Measurements from ENCODE around the gene FBLL1.

The FBLL1 gene

GRCh38 chr5:168537176-168537575, 8.1 kb downstream of the FBLL1 start:
- H3K36me3 ChIP-seq (replicated peaks), result no peaks in the 10 kb centered on the region
- no peak overlapping the region for H3K4me3 ChIP-seq (ENCODE audit: low read depth, low read length)
- no peak overlapping the region for H3K27ac ChIP-seq
- no peak for DNase-seq
- H3K27me3 ChIP-seq (replicated peaks), result no peaks in the 10 kb centered on the region
- TF ChIP-seq, protein P1, sequence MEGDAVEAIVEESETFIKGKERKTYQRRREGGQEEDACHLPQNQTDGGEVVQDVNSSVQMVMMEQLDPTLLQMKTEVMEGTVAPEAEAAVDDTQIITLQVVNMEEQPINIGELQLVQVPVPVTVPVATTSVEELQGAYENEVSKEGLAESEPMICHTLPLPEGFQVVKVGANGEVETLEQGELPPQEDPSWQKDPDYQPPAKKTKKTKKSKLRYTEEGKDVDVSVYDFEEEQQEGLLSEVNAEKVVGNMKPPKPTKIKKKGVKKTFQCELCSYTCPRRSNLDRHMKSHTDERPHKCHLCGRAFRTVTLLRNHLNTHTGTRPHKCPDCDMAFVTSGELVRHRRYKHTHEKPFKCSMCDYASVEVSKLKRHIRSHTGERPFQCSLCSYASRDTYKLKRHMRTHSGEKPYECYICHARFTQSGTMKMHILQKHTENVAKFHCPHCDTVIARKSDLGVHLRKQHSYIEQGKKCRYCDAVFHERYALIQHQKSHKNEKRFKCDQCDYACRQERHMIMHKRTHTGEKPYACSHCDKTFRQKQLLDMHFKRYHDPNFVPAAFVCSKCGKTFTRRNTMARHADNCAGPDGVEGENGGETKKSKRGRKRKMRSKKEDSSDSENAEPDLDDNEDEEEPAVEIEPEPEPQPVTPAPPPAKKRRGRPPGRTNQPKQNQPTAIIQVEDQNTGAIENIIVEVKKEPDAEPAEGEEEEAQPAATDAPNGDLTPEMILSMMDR (IDR thresholded peaks at IDR 0.05; ENCODE audit: low read depth, low read length, missing control alignments), result no peak
- in situ Hi-C loops (cut with HindIII; ENCODE audit: low pct_ligation_motif_present, low sequenced_read_pairs), result no loop called here

DNA sequence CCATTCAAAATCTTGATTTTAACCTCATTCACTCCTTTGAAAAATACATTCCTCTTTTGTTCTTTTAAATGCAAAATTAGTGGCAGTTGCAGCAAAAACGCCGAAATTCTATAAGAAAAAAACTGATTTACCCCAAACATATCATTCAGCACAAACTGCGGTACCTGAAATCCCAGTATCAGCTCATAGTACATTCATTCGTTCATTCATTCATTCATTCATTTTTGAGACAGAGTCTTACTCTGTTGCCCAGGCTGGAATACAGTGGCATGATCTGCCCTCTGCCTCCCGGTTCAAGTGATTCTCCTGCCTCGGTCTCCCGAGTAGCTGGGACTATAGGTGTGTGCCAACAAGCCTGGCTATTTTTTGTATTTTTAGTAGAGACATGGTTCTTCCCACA, 20.4 kb downstream of the FBLL1 start:
- TF ChIP-seq, protein P1 (IDR thresholded peaks at IDR 0.05; ENCODE audit: low read depth, low read length, missing control alignments), result no peak
- H3K36me3 ChIP-seq (replicated peaks), result peaks cover 12% of the 10 kb centered on the region
- H3K27me3 ChIP-seq (replicated peaks), result no peaks in the 10 kb centered on the region
- H3K27ac ChIP-seq, result no peak overlapping the region
- in situ Hi-C loops (cut with HindIII; ENCODE audit: low pct_ligation_motif_present, low sequenced_read_pairs), result no loop called here
- H3K4me3 ChIP-seq (ENCODE audit: low read depth, low read length), result no peak overlapping the region
- DNase-seq, result no peak

- TF ChIP-seq, protein P1 (IDR thresholded peaks at IDR 0.05; ENCODE audit: low read depth, low read length, missing control alignments), result no peak
- DNase-seq, result no peak
- Histone ChIP-seq H3K27me3 (replicated peaks) (no peaks in the 10 kb centered on the region), H3K27ac (peak overlapping the region; percentile 12), H3K4me3 (ENCODE audit: low read depth, low read length) (no peak overlapping the region), H3K36me3 (replicated peaks) (peaks cover 12% of the 10 kb centered on the region)
- in situ Hi-C loops (cut with HindIII; ENCODE audit: low pct_ligation_motif_present, low sequenced_read_pairs), result no loop called here
These were observed 21.6 kb downstream of the FBLL1 start for GRCh38 chr5:168550656-168551055.

DNA sequence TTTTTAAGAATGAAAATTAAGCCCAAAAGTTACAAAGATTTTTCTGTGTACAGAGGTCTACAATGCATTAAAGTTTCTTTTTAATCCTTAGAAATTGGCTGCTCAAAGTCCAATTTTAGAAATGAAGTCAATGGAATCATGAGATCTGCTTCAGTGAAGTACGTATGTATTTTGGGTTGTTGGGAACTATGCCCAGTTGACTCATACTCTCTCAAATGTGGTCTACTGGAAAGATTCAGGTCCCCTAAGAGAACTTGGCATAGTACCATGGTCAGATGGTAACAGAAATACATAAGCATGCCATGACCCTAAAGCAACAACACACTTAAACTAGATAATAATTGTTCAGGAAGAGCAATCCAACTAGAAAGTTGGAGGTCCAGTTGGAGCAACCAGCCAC, 23.0 kb downstream of the FBLL1 start:
- in situ Hi-C loops (cut with HindIII; ENCODE audit: low pct_ligation_motif_present, low sequenced_read_pairs), result no loop called here
- peak overlapping the region; percentile 60 for H3K27ac ChIP-seq
- no peaks in the 10 kb centered on the region for H3K27me3 ChIP-seq (replicated peaks)
- peaks cover 12% of the 10 kb centered on the region for H3K36me3 ChIP-seq (replicated peaks)
- peak; percentile 88 for DNase-seq
- TF ChIP-seq, protein P1 (IDR thresholded peaks at IDR 0.05; ENCODE audit: low read depth, low read length, missing control alignments), result no peak
- H3K4me3 ChIP-seq (ENCODE audit: low read depth, low read length), result no peak overlapping the region

DNA sequence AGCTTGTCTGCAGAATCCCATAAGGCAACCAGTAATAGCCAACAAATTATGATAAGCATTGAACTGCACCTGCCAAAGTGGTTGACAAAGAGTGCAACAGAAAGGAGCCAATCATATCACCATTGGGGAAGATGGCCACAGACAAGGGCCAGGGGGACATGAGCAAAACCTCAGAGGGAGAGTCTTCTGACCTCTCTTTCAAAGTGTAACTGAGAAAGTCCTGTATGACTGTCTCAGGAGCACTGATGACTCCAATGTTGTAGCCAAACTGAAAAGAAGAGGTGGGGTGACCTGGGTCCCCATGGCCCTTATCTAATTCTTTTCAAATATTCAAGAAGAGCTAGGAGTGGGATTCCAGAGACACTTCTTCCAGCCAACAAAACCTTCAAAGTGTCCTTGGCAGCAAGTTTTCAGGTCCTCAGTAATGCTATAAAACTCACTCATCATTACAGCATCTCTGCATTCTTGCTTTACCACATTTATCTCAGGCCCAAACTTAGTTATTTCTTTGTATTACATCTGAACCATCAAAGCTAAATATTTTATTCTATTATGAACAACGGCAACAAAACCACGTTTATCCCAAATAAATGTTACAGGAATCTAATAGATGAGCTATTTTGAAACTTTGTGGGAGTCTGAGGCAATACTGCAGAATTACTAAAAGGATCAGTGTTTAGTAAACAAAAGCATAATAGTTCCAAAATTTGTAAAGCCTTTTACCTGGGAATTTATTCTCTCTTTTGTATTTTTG, 24.4 kb downstream of the FBLL1 start:
- no peak overlapping the region for H3K27ac ChIP-seq
- in situ Hi-C loops (cut with HindIII; ENCODE audit: low pct_ligation_motif_present, low sequenced_read_pairs), result no loop called here
- TF ChIP-seq, protein P1 (IDR thresholded peaks at IDR 0.05; ENCODE audit: low read depth, low read length, missing control alignments), result no peak
- peaks cover 20% of the 10 kb centered on the region for H3K36me3 ChIP-seq (replicated peaks)
- no peaks in the 10 kb centered on the region for H3K27me3 ChIP-seq (replicated peaks)
- DNase-seq, result no peak
- no peak overlapping the region for H3K4me3 ChIP-seq (ENCODE audit: low read depth, low read length)

- TF ChIP-seq, protein P1 (IDR thresholded peaks at IDR 0.05; ENCODE audit: low read depth, low read length, missing control alignments), result no peak
- H3K36me3 ChIP-seq (replicated peaks), result peaks cover 27% of the 10 kb centered on the region
- in situ Hi-C loops (cut with HindIII; ENCODE audit: low pct_ligation_motif_present, low sequenced_read_pairs), result no loop called here
- no peak overlapping the region for H3K4me3 ChIP-seq (ENCODE audit: low read depth, low read length)
- no peak overlapping the region for H3K27ac ChIP-seq
- no peak for DNase-seq
- no peaks in the 10 kb centered on the region for H3K27me3 ChIP-seq (replicated peaks)
These were observed 28.3 kb downstream of the FBLL1 start for GRCh38 chr5:168557389-168557788.
